Brain microvascular endothelial cell (primary cell): ENCODE measurements around the gene PAX4.

Experiments
- DNase-seq: peaks from one replicate; pipeline ENCODE4 v3.0.0-alpha.2; 2020
- H3K27ac ChIP-seq: fragments of 250-450 bp; sonication (Bioruptor Pico); 2 replicates; pipeline ENCODE4 v1.5.1; 2020; ENCODE audit warnings: mild to moderate bottlenecking, moderate library complexity
- H3K27me3 ChIP-seq: fragments of 250-450 bp; sonication (Bioruptor Pico); replicated peaks from 2 replicates; pipeline ENCODE4 v1.5.1; 2020; ENCODE audit warnings: mild to moderate bottlenecking
- H3K36me3 ChIP-seq: fragments of 250-450 bp; sonication (Bioruptor Pico); replicated peaks from 2 replicates; pipeline ENCODE4 v1.5.1; 2020; ENCODE audit warnings: mild to moderate bottlenecking
- H3K4me3 ChIP-seq: 2 replicates; pipeline ENCODE4 v1.5.1; 2011; ENCODE audit warnings: low read depth, mild to moderate bottlenecking, control low read depth, low read length, moderate library complexity
- CTCF ChIP-seq: IDR thresholded peaks from 2 replicates; pipeline ENCODE4 v1.5.1; 2011; ENCODE audit warnings: low read depth, mild to moderate bottlenecking, moderate library complexity, low read length, control low read depth, inconsistent platforms; ENCODE audit errors: missing control alignments
- in situ Hi-C: cut with HindIII; loops from 2 replicates; pipeline ENCODE4 v1.10.0; 2017; ENCODE audit warnings: low sequenced_read_pairs, low pct_ligation_motif_present

The PAX4 gene

GRCh38 chr7:127657500-127657899 is 39.6 kb upstream of the PAX4 start:
- DNase-seq: no peak
- TF ChIP-seq CTCF: no peak
- Histone ChIP-seq H3K4me3 (no peak overlapping the region), H3K36me3 (peaks cover 8% of the 10 kb centered on the region), H3K27ac (no peak overlapping the region), H3K27me3 (no peaks in the 10 kb centered on the region)
- in situ Hi-C loops: no loop called here

- Histone ChIP-seq H3K36me3 (peaks cover 8% of the 10 kb centered on the region), H3K27me3 (no peaks in the 10 kb centered on the region), H3K27ac (no peak overlapping the region), H3K4me3 (no peak overlapping the region)
- in situ Hi-C loops: no loop called here
- no peak for TF ChIP-seq CTCF
- DNase-seq: no peak
Observed at GRCh38 chr7:127655720-127656119, 37.8 kb upstream of the PAX4 start.

GRCh38 chr7:127654404-127655394 is 36.8 kb upstream of the PAX4 start:
- in situ Hi-C loops: no loop called here
- H3K27me3 ChIP-seq: no peaks in the 10 kb centered on the region
- no peak overlapping the region for H3K4me3 ChIP-seq
- H3K36me3 ChIP-seq: peaks cover 8% of the 10 kb centered on the region
- DNase-seq: no peak
- no peak overlapping the region for H3K27ac ChIP-seq
- TF ChIP-seq CTCF: peak; percentile 33

GRCh38 chr7:127653396-127653795 is 35.5 kb upstream of the PAX4 start:
- Histone ChIP-seq H3K4me3 (peak overlapping the region; percentile 81), H3K27me3 (no peaks in the 10 kb centered on the region), H3K27ac (no peak overlapping the region), H3K36me3 (peaks cover 8% of the 10 kb centered on the region)
- no peak for TF ChIP-seq CTCF
- in situ Hi-C loops: no loop called here
- DNase-seq: no peak

GRCh38 chr7:127652333-127653248 is 34.6 kb upstream of the PAX4 start:
- TF ChIP-seq CTCF: no peak
- Histone ChIP-seq H3K4me3 (peak overlapping the region; percentile 81), H3K36me3 (peaks cover 2% of the 10 kb centered on the region), H3K27me3 (no peaks in the 10 kb centered on the region), H3K27ac (peak overlapping the region; percentile 54)
- in situ Hi-C loops: no loop called here
- DNase-seq: peak; percentile 64
